T-cell (primary cell): ENCODE results near the gene PTGER2. TPM values are rescaled to one million over a fixed set of nuclear protein-coding genes. Genes with fewer than 3 reads are reported as not detected.

ENCODE experiments used
- ATAC-seq, 4 experiments: fragments of 200-7000 bp in 3 of 4; fragments of 150-1000 bp in 1 of 4; cut with Tn5 transposase; replicated peaks in 1 of 4; 1 replicate in 3 of 4; 2 replicates in 1 of 4; pipeline ENCODE4 v1.10.0; 2021; ENCODE audit warnings: moderate library complexity in 3 of 4, mild to moderate bottlenecking in 2 of 4, moderate number of reproducible peaks in 1 of 4
- CTCF ChIA-PET, 2 donors: fragments of 300-600 bp; sonication (Branson Sonifier 250); formaldehyde crosslinking; loops; one replicate each; lab custom pipeline; 2022; ENCODE audit warnings: antibody characterized with exemption in 2 of 2; lab: Charles Lee
- POLR2A ChIA-PET, 2 donors: fragments of 300-600 bp; sonication (Branson Sonifier 250); formaldehyde crosslinking; loops; one replicate each; lab custom pipeline; 2022; ENCODE audit warnings: antibody characterized with exemption in 2 of 2; lab: Charles Lee
- DNase-seq, 35 experiments: peaks; one replicate each; pipeline versions ENCODE4 v3.0.0 to v3.0.0-alpha.2; 2013 to 2023
- H3K27ac ChIP-seq: one replicate; pipeline ENCODE4 v1.5.1; 2013; ENCODE audit warnings: low read length
- H3K27me3 ChIP-seq, 2 experiments: replicated peaks in 1 of 2; 1 replicate in 1 of 2; 2 replicates in 1 of 2; pipeline versions ENCODE4 v1.6.1 to v1.7.0; 2013; ENCODE audit warnings: low read length in 1 of 2, mixed read lengths in 1 of 2; ENCODE audit not compliant: control insufficient read depth in 2 of 2, insufficient read depth in 2 of 2; ENCODE audit errors: extremely low read depth in 1 of 2
- H3K36me3 ChIP-seq, 2 donors: 1 replicate in 1 of 2; 2 replicates in 1 of 2; pipeline versions ENCODE4 v1.6.1 to v1.7.0; 2013; ENCODE audit warnings: low read length in 1 of 2; ENCODE audit not compliant: control insufficient read depth in 2 of 2, insufficient read depth in 1 of 2; ENCODE audit errors: extremely low read depth in 1 of 2
- H3K4me1 ChIP-seq, 2 experiments: 1 replicate in 1 of 2; 2 replicates in 1 of 2; pipeline versions ENCODE4 v1.6.1 to v1.7.0; 2013; ENCODE audit warnings: low read length in 2 of 2, mixed read lengths in 1 of 2; ENCODE audit not compliant: insufficient read depth in 2 of 2, control insufficient read depth in 1 of 2; ENCODE audit errors: extremely low read depth in 1 of 2
- H3K4me3 ChIP-seq, 2 donors: 1 replicate in 1 of 2; 2 replicates in 1 of 2; pipeline versions ENCODE4 v1.5.1 to v1.7.0; 2013; ENCODE audit warnings: mild to moderate bottlenecking in 2 of 2, low read length in 1 of 2, moderate library complexity in 1 of 2; ENCODE audit not compliant: control insufficient read depth in 1 of 2; ENCODE audit errors: extremely low read depth in 1 of 2
- H3K9me3 ChIP-seq: 2 replicates; pipeline ENCODE4 v1.7.0; 2013
- H3K27ac Mint-ChIP-seq, 2 donors: one replicate each; pipeline ENCODE4 v1.8.0; 2020 to 2021; ENCODE audit warnings: mild to moderate bottlenecking in 2 of 2, mixed read lengths in 2 of 2
- H3K27me3 Mint-ChIP-seq, 2 donors: one replicate each; pipeline ENCODE4 v1.8.0; 2021 to 2022; ENCODE audit warnings: mixed read lengths in 2 of 2
- H3K36me3 Mint-ChIP-seq: one replicate; pipeline ENCODE4 v1.8.0; 2021; ENCODE audit warnings: mixed read lengths
- H3K4me1 Mint-ChIP-seq, 3 donors: one replicate each; pipeline ENCODE4 v1.8.0; 2020 to 2022; ENCODE audit warnings: mixed read lengths in 3 of 3, mild to moderate bottlenecking in 1 of 3
- H3K4me3 Mint-ChIP-seq, 3 donors: one replicate each; pipeline ENCODE4 v1.8.0; 2020 to 2022; ENCODE audit warnings: mild to moderate bottlenecking in 3 of 3, mixed read lengths in 3 of 3, moderate library complexity in 3 of 3
- H3K9me3 Mint-ChIP-seq, 3 donors: one replicate each; pipeline ENCODE4 v1.8.0; 2020 to 2022; ENCODE audit warnings: mixed read lengths in 3 of 3
- WGBS: methylation state at CpG from one replicate; pipeline ENCODE4 v1.1.5; 2013; ENCODE audit warnings: missing lambda C conversion rate; ENCODE audit not compliant: insufficient coverage; 5-methylcytosine and 5-hydroxymethylcytosine counted together
- total RNA-seq, 35 experiments: library from RNA in 6 of 35; stranded (reverse) in 6 of 35; fragments of 120-200 nt in 1 of 35; gene quantifications; one replicate each; pipeline versions ENCODE4 v1.2.1 to v1.2.4 and lab custom pipeline; 2013 to 2026

PTGER2 gene
- total RNA-seq, 5 donors from 2014 or later (not counting 1 experiment from before 2014, with no cell fraction given) = 38.8 to 68.0 (median 54.7) TPM

- peak overlapping the region; percentile 49 to 51 for H3K27ac Mint-ChIP-seq
- H3K4me3 Mint-ChIP-seq = no peak overlapping the region
- POLR2A ChIA-PET = interaction anchor here (0.6 to 0.9 kb wide), 4 partner anchors 14 to 411 kb away, joined by 3 to 9 read pairs (median 6); no protein-coding TSS in a partner anchor
- Histone ChIP-seq H3K4me1 (peaks cover 3 to 7% of the 10 kb centered on the region in 2 experiments), H3K27me3 (no peaks in the 10 kb centered on the region), H3K4me3 (no peak overlapping the region), H3K27ac (no peak overlapping the region), H3K9me3 (no peaks in the 10 kb centered on the region), H3K36me3 (no peaks in the 10 kb centered on the region)
- DNase-seq (peak in 1 of 35 experiments; percentile 70), ATAC-seq (peak; percentile 44 to 72 (median 63))
- CTCF ChIA-PET = interaction anchor here (0.5 to 1.6 kb wide), 18 partner anchors 8 to 1866 kb away, joined by 3 to 17 read pairs (median 4); no protein-coding TSS in a partner anchor
- no peaks in the 10 kb centered on the region for H3K27me3 Mint-ChIP-seq
- H3K4me1 Mint-ChIP-seq = peaks cover 42 to 53% (median 45%) of the 10 kb centered on the region in 3 donors
- peaks cover 8% of the 10 kb centered on the region for H3K36me3 Mint-ChIP-seq
- no peaks in the 10 kb centered on the region for H3K9me3 Mint-ChIP-seq
These were observed 14.3 kb upstream of the PTGER2 start for GRCh38 chr14:52299692-52300278.

- Mint-ChIP-seq H3K4me3 (no peak overlapping the region), H3K4me1 (peaks cover 56 to 71% (median 58%) of the 10 kb centered on the region in 3 donors), H3K27me3 (no peaks in the 10 kb centered on the region), H3K36me3 (peaks cover 8% of the 10 kb centered on the region), H3K27ac (peak overlapping the region; percentile 52 to 79), H3K9me3 (no peaks in the 10 kb centered on the region)
- no peak overlapping the region for H3K4me3 ChIP-seq
- no peak overlapping the region for H3K27ac ChIP-seq
- no peaks in the 10 kb centered on the region for H3K27me3 ChIP-seq
- 100% methylated on average over 1 of the region's 4 CpGs for WGBS
- no peak for ATAC-seq
- no peaks in the 10 kb centered on the region for H3K36me3 ChIP-seq
- POLR2A ChIA-PET = no interaction called here
- no peak for DNase-seq
- CTCF ChIA-PET = interaction anchor here in 1 of 2 donors (0.6 kb wide), 1 partner anchor 1496 kb away, joined by 3 read pairs; no protein-coding TSS in a partner anchor
- H3K9me3 ChIP-seq = no peaks in the 10 kb centered on the region
- peaks cover 3 to 7% of the 10 kb centered on the region in 2 experiments for H3K4me1 ChIP-seq
These were observed 10.9 kb upstream of the PTGER2 start for GRCh38 chr14:52303236-52303635.

- H3K9me3 ChIP-seq = no peaks in the 10 kb centered on the region
- no peaks in the 10 kb centered on the region for H3K9me3 Mint-ChIP-seq
- peak overlapping the region; percentile 52 to 66 for H3K27ac Mint-ChIP-seq
- H3K36me3 Mint-ChIP-seq = peaks cover 12% of the 10 kb centered on the region
- H3K27ac ChIP-seq = no peak overlapping the region
- ATAC-seq (no peak), DNase-seq (no peak)
- H3K4me1 ChIP-seq = peaks cover 3 to 7% of the 10 kb centered on the region in 2 experiments
- H3K27me3 Mint-ChIP-seq = no peaks in the 10 kb centered on the region
- H3K4me3 Mint-ChIP-seq = no peak overlapping the region
- no peak overlapping the region for H3K4me3 ChIP-seq
- CTCF ChIA-PET = interaction anchor here (0.6 to 1.4 kb wide), 5 partner anchors 12 to 449 kb away, joined by 3 to 8 read pairs (median 3); no protein-coding TSS in a partner anchor
- no peaks in the 10 kb centered on the region for H3K36me3 ChIP-seq
- no CpG with 5 or more reads among the region's 4 CpGs for WGBS
- peaks cover 46 to 76% (median 57%) of the 10 kb centered on the region in 3 donors for H3K4me1 Mint-ChIP-seq
- POLR2A ChIA-PET = interaction anchor here in 1 of 2 donors (0.7 kb wide), 2 partner anchors 25 to 483 kb away, joined by 3 read pairs; no protein-coding TSS in a partner anchor
- no peaks in the 10 kb centered on the region for H3K27me3 ChIP-seq
These were observed 9.7 kb upstream of the PTGER2 start for GRCh38 chr14:52304248-52304904.

GRCh38 chr14:52305014-52305413 lies 9.1 kb upstream of the PTGER2 start:
- H3K36me3 Mint-ChIP-seq = peaks cover 12% of the 10 kb centered on the region
- peaks cover 41 to 78% (median 59%) of the 10 kb centered on the region in 3 donors for H3K4me1 Mint-ChIP-seq
- H3K4me3 Mint-ChIP-seq = no peak overlapping the region
- H3K27me3 Mint-ChIP-seq = no peaks in the 10 kb centered on the region
- no peaks in the 10 kb centered on the region for H3K9me3 Mint-ChIP-seq
- H3K4me1 ChIP-seq = peaks cover 5 to 8% of the 10 kb centered on the region in 2 experiments
- H3K9me3 ChIP-seq = no peaks in the 10 kb centered on the region
- no peak overlapping the region for H3K4me3 ChIP-seq
- no CpG with 5 or more reads among the region's 6 CpGs for WGBS
- no peak overlapping the region for H3K27ac ChIP-seq
- ChIA-PET POLR2A (interaction anchor here (0.6 to 0.7 kb wide), 4 partner anchors 24 to 647 kb away, joined by 3 to 8 read pairs (median 3); no protein-coding TSS in a partner anchor), CTCF (interaction anchor here in 1 of 2 donors (1.2 to 1.4 kb wide), 2 partner anchors 54 to 165 kb away, joined by 3 to 4 read pairs; no protein-coding TSS in a partner anchor)
- ATAC-seq = no peak
- H3K27ac Mint-ChIP-seq = peak overlapping the region in 1 of 2 donors; percentile 28
- DNase-seq = no peak
- no peaks in the 10 kb centered on the region for H3K27me3 ChIP-seq
- no peaks in the 10 kb centered on the region for H3K36me3 ChIP-seq

GRCh38 chr14:52307376-52307775 lies 6.7 kb upstream of the PTGER2 start:
- DNase-seq (no peak), ATAC-seq (no peak)
- WGBS = 100% methylated on average over 1 of the region's 4 CpGs
- H3K9me3 ChIP-seq = no peaks in the 10 kb centered on the region
- ChIA-PET CTCF (no interaction called here), POLR2A (interaction anchor here in 1 of 2 donors (0.6 kb wide), 2 partner anchors 33 to 110 kb away, joined by 3 to 7 read pairs; no protein-coding TSS in a partner anchor)
- H3K4me3 Mint-ChIP-seq = peak overlapping the region in 1 of 3 donors; percentile 14
- H3K36me3 Mint-ChIP-seq = peaks cover 17% of the 10 kb centered on the region
- no peaks in the 10 kb centered on the region for H3K27me3 Mint-ChIP-seq
- H3K4me3 ChIP-seq = no peak overlapping the region
- no peaks in the 10 kb centered on the region for H3K9me3 Mint-ChIP-seq
- no peak overlapping the region for H3K27ac ChIP-seq
- H3K36me3 ChIP-seq = no peaks in the 10 kb centered on the region
- H3K27ac Mint-ChIP-seq = peak overlapping the region; percentile 77 to 80
- H3K27me3 ChIP-seq = no peaks in the 10 kb centered on the region
- peaks cover 44 to 80% (median 62%) of the 10 kb centered on the region in 3 donors for H3K4me1 Mint-ChIP-seq
- peaks cover 0 to 25% of the 10 kb centered on the region in 2 experiments for H3K4me1 ChIP-seq

GRCh38 chr14:52307905-52308304 lies 6.2 kb upstream of the PTGER2 start:
- peaks cover 17% of the 10 kb centered on the region for H3K36me3 Mint-ChIP-seq
- ATAC-seq (no peak), DNase-seq (no peak)
- H3K9me3 Mint-ChIP-seq = no peaks in the 10 kb centered on the region
- CTCF ChIA-PET = interaction anchor here in 1 of 2 donors (0.5 kb wide), 1 partner anchor 423 kb away, joined by 5 read pairs; no protein-coding TSS in a partner anchor
- Histone ChIP-seq H3K4me3 (no peak overlapping the region), H3K4me1 (peaks cover 0 to 28% of the 10 kb centered on the region in 2 experiments), H3K36me3 (no peaks in the 10 kb centered on the region), H3K27ac (no peak overlapping the region), H3K9me3 (no peaks in the 10 kb centered on the region), H3K27me3 (no peaks in the 10 kb centered on the region)
- H3K27me3 Mint-ChIP-seq = no peaks in the 10 kb centered on the region
- POLR2A ChIA-PET = interaction anchor here in 1 of 2 donors (0.6 kb wide), 1 partner anchor 34 kb away, joined by 3 read pairs; no protein-coding TSS in a partner anchor
- no peak overlapping the region for H3K4me3 Mint-ChIP-seq
- no CpG with 5 or more reads among the region's 2 CpGs for WGBS
- H3K4me1 Mint-ChIP-seq = peaks cover 49 to 80% (median 63%) of the 10 kb centered on the region in 3 donors
- peak overlapping the region; percentile 77 to 80 for H3K27ac Mint-ChIP-seq
